ENCODE measurements around the gene MTAP. TPM values are rescaled to one million over a fixed set of nuclear protein-coding genes. Genes with fewer than 3 reads are reported as not detected.

Gene MTAP
- total and polyA plus RNA-seq, 8 donors: 1.2 to 38.4 (median 13.4) TPM

- Histone ChIP-seq H3K4me1 (no peaks in the 10 kb centered on the region), H3K27ac (no peak overlapping the region), H3K9me3 (no peaks in the 10 kb centered on the region), H3K4me3 (no peak overlapping the region), H3K27me3 (no peaks in the 10 kb centered on the region), H3K36me3 (no peaks in the 10 kb centered on the region)
- no peak for DNase-seq
- WGBS, 5 donors: 80 to 96% (median 93%) methylated on average over 1 of the region's 1 CpG
- no peak for TF ChIP-seq POLR2A (IDR thresholded peaks at IDR 0.05)
- TF ChIP-seq POLR2AphosphoS5 (IDR thresholded peaks at IDR 0.05): no peak
- intact Hi-C loops (cut with DNase I; ENCODE audit: low total_unique reads): no loop called here
Observed at GRCh38 chr9:21758540-21758939, 43.9 kb upstream of the MTAP start.

GRCh38 chr9:21761309-21761901 lies 41.0 kb upstream of the MTAP start:
- 63 to 81% (median 73%) methylated on average over 4 of the region's 4 CpGs for WGBS, 5 donors
- intact Hi-C loops (cut with DNase I; ENCODE audit: low total_unique reads): no loop called here
- H3K4me3 ChIP-seq: no peak overlapping the region

DNA sequence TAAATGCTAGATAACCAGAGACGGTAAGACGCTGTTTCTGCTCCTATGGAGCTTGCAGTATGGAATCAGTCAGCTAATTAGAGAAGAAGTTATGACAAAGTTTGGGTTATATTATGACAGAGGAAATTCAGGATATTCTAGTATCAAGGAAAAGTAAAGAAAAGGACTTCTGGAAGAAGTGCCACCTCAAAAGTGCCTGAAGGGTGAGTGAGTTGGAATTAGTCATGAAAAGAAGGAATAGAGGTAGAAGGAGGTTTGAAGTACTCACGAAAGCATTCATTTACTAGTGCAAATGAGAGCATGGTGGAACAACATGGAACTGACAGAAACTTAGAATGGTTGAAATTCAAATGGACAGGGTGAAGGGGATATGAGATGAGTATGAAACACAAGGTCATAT lies 40.4 kb upstream of the MTAP start:
- WGBS, 5 donors: 88 to 98% (median 97%) methylated on average over 3 of the region's 3 CpGs
- Histone ChIP-seq H3K4me1 (no peaks in the 10 kb centered on the region), H3K27me3 (no peaks in the 10 kb centered on the region), H3K27ac (no peak overlapping the region), H3K4me3 (no peak overlapping the region), H3K36me3 (no peaks in the 10 kb centered on the region), H3K9me3 (no peaks in the 10 kb centered on the region)
- no peak for DNase-seq
- intact Hi-C loops (cut with DNase I; ENCODE audit: low total_unique reads): no loop called here
- no peak for TF ChIP-seq CTCF (IDR thresholded peaks at IDR 0.05)
- no peak for TF ChIP-seq POLR2AphosphoS5 (IDR thresholded peaks at IDR 0.05)
- no peak for TF ChIP-seq EP300 (IDR thresholded peaks at IDR 0.05)
- no peak for TF ChIP-seq POLR2A (IDR thresholded peaks at IDR 0.05)

More at GRCh38 chr9:21761309-21761901, 41.0 kb upstream of the MTAP start:
- Histone ChIP-seq H3K27ac (no peak overlapping the region), H3K27me3 (no peaks in the 10 kb centered on the region), H3K4me1 (no peaks in the 10 kb centered on the region), H3K9me3 (no peaks in the 10 kb centered on the region), H3K36me3 (no peaks in the 10 kb centered on the region)
- DNase-seq: no peak
- TF ChIP-seq CTCF (IDR thresholded peaks at IDR 0.05) (no peak), POLR2AphosphoS5 (IDR thresholded peaks at IDR 0.05) (no peak), EP300 (IDR thresholded peaks at IDR 0.05) (no peak)

- H3K36me3 ChIP-seq: no peaks in the 10 kb centered on the region
- H3K27ac ChIP-seq: no peak overlapping the region
- 59 to 86% (median 78%) methylated on average over 3 of the region's 3 CpGs for WGBS, 5 donors
- H3K4me1 ChIP-seq: peaks cover 0 to 10% (median 0%) of the 10 kb centered on the region in 4 donors
- no peaks in the 10 kb centered on the region for H3K9me3 ChIP-seq
- TF ChIP-seq CTCF (IDR thresholded peaks at IDR 0.05) (no peak), POLR2AphosphoS5 (IDR thresholded peaks at IDR 0.05) (no peak), EP300 (IDR thresholded peaks at IDR 0.05) (no peak), POLR2A (IDR thresholded peaks at IDR 0.05) (no peak)
- intact Hi-C loops (cut with DNase I; ENCODE audit: low total_unique reads): no loop called here
- H3K4me3 ChIP-seq: no peak overlapping the region
- no peak for DNase-seq
- H3K27me3 ChIP-seq: no peaks in the 10 kb centered on the region
Observed at GRCh38 chr9:21764846-21765245, 37.6 kb upstream of the MTAP start.

DNA sequence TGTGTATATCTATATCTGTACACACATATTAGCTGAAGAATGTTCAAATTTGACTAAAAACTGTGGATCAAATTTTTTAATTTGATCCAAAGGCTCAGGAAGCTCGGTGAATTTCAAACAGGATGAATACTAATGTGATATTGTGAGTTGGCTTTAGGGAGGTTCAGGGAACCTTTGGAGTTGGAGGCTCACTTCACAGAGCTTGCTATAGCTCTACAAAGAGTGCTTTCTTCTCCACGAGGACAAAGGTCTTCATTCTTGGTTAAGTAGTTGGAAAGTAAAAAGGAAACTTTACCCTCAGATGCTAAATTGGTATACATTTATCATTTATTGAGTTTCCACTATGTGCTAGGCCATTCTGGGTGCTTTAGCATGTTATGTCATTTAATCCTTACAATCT lies 36.3 kb upstream of the MTAP start:
- no peak for TF ChIP-seq POLR2A (IDR thresholded peaks at IDR 0.05)
- TF ChIP-seq EP300 (IDR thresholded peaks at IDR 0.05): no peak
- TF ChIP-seq POLR2AphosphoS5 (IDR thresholded peaks at IDR 0.05): no peak
- TF ChIP-seq CTCF (IDR thresholded peaks at IDR 0.05): no peak
- H3K9me3 ChIP-seq: no peaks in the 10 kb centered on the region
- WGBS, 5 donors: 50 to 60% (median 54%) methylated on average over 2 of the region's 2 CpGs
- H3K36me3 ChIP-seq: no peaks in the 10 kb centered on the region
- no peaks in the 10 kb centered on the region for H3K27me3 ChIP-seq
- no peak overlapping the region for H3K27ac ChIP-seq
- no peak overlapping the region for H3K4me3 ChIP-seq
- intact Hi-C loops (cut with DNase I; ENCODE audit: low total_unique reads): no loop called here
- peaks cover 0 to 10% (median 0%) of the 10 kb centered on the region in 4 donors for H3K4me1 ChIP-seq
- no peak for DNase-seq

All from stomach (tissue), 9 donors.